Endothelial cell of umbilical vein (primary cell): ENCODE measurements around the gene EZR.

Source experiments
- CTCF ChIP-seq, 2 donors: IDR thresholded peaks; 1 replicate in 1 of 2; 2 replicates in 1 of 2; pipeline ENCODE4 v1.5.1; 2011; ENCODE audit warnings: low read length in 2 of 2, mild to moderate bottlenecking in 2 of 2, moderate library complexity in 2 of 2, control low read depth in 1 of 2, inconsistent platforms in 1 of 2, low read depth in 1 of 2; ENCODE audit not compliant: insufficient read depth in 1 of 2; ENCODE audit errors: extremely low read depth in 1 of 2
- EZH2 ChIP-seq: IDR thresholded peaks from 2 replicates; pipeline ENCODE4 v1.6.1; 2012; ENCODE audit warnings: borderline replicate concordance, low read depth, mild to moderate bottlenecking, moderate library complexity, low read length, inconsistent platforms; ENCODE audit not compliant: severe bottlenecking

DNA sequence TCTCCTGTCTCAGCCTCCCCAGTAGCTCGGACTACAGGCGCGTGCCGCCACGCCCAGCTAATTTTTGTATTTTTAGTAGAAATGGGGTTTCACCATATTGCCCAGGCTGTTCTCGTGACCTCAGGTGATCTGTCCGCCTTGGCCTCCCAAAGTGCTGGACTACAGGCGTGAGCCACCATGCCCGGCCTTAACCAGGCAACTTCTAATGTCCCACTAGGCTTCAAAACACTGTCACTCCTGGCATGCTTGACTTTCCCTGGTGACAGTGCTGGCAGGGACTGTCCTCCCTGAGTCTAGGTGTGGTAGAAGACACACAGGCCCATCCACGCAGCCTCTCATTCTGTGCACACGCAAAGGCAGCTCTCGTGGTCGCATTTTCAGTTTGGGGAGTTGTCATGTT, 11.6 kb upstream of the EZR start:
- TF ChIP-seq CTCF (IDR thresholded peaks at IDR 0.05; ENCODE audit: extremely low read depth in 1 of 2, insufficient read depth in 1 of 2, low read depth in 1 of 2, low read length in 2 of 2): no peak
- TF ChIP-seq EZH2: no peak
